ENCODE data around the gene C4orf51.
"Not testable (repeated sequence)": the region's sequence is repeated elsewhere in the genome, so short reads cannot be mapped to it uniquely, and the experiment has no call there.

The C4orf51 gene

GRCh38 chr4:145679991-145680455 lies at the start of gene C4orf51:
TSS of gene C4orf51 (plus strand) at chr4:145680146. CDS start at chr4:145680204, 58 bp downstream.
- H3K9ac ChIP-seq (ENCODE audit: low read length in 5 of 5): peak within 1 kb of the TSS in 1 of 5 donors; percentile 35
- H3K4me3 ChIP-seq (ENCODE audit: low read depth in 1 of 5, low read length in 5 of 5): peak within 1 kb of the TSS in 2 of 5 donors; percentile 4 to 20
- H3K36me3 ChIP-seq (ENCODE audit: control insufficient read depth in 5 of 5, insufficient read depth in 5 of 5, low read length in 5 of 5): no peaks in the 10 kb centered on the region
- H3K27ac ChIP-seq (ENCODE audit: low read depth, low read length): peak within 1 kb of the TSS; percentile 49
- peaks cover 0 to 21% (median 14%) of the 10 kb centered on the region in 5 donors for H3K4me1 ChIP-seq (ENCODE audit: control insufficient read depth in 5 of 5, insufficient read depth in 5 of 5, low read length in 5 of 5)
- H3K27me3 ChIP-seq (ENCODE audit: control insufficient read depth in 5 of 5, insufficient read depth in 4 of 5, low read length in 5 of 5): no peaks in the 10 kb centered on the region
- peaks cover 0 to 10% (median 2%) of the 10 kb centered on the region in 5 donors for H3K9me3 ChIP-seq (ENCODE audit: control insufficient read depth in 5 of 5, low read length in 5 of 5)

- H3K27me3 ChIP-seq (ENCODE audit: control insufficient read depth in 5 of 5, insufficient read depth in 4 of 5, low read length in 5 of 5): no peaks in the 10 kb centered on the region
- no peak overlapping the region for H3K4me3 ChIP-seq (ENCODE audit: low read depth in 1 of 5, low read length in 5 of 5)
Observed at GRCh38 chr4:145635117-145635516, 44.8 kb upstream of the C4orf51 start.

GRCh38 chr4:145635630-145636029 lies 44.3 kb upstream of the C4orf51 start:
- H3K27ac ChIP-seq (ENCODE audit: low read depth, low read length): no peak overlapping the region
- H3K9me3 ChIP-seq (ENCODE audit: control insufficient read depth in 5 of 5, low read length in 5 of 5): no peaks in the 10 kb centered on the region
- H3K4me3 ChIP-seq (ENCODE audit: low read depth in 1 of 5, low read length in 5 of 5): no peak overlapping the region
- H3K9ac ChIP-seq (ENCODE audit: low read length in 5 of 5): no peak overlapping the region
- no peaks in the 10 kb centered on the region for H3K27me3 ChIP-seq (ENCODE audit: control insufficient read depth in 5 of 5, insufficient read depth in 4 of 5, low read length in 5 of 5)
- H3K4me1 ChIP-seq (ENCODE audit: control insufficient read depth in 5 of 5, insufficient read depth in 5 of 5, low read length in 5 of 5): no peaks in the 10 kb centered on the region
- peaks cover 0 to 13% (median 5%) of the 10 kb centered on the region in 5 donors for H3K36me3 ChIP-seq (ENCODE audit: control insufficient read depth in 5 of 5, insufficient read depth in 5 of 5, low read length in 5 of 5)

More at GRCh38 chr4:145635117-145635516, 44.8 kb upstream of the C4orf51 start:
- peaks cover 0 to 13% (median 5%) of the 10 kb centered on the region in 5 donors for H3K36me3 ChIP-seq (ENCODE audit: control insufficient read depth in 5 of 5, insufficient read depth in 5 of 5, low read length in 5 of 5)
- H3K4me1 ChIP-seq (ENCODE audit: control insufficient read depth in 5 of 5, insufficient read depth in 5 of 5, low read length in 5 of 5): no peaks in the 10 kb centered on the region
- no peaks in the 10 kb centered on the region for H3K9me3 ChIP-seq (ENCODE audit: control insufficient read depth in 5 of 5, low read length in 5 of 5)
- H3K27ac ChIP-seq (ENCODE audit: low read depth, low read length): no peak overlapping the region
- no peak overlapping the region for H3K9ac ChIP-seq (ENCODE audit: low read length in 5 of 5)

- Histone ChIP-seq H3K9ac (ENCODE audit: low read length in 5 of 5) (no peak overlapping the region), H3K4me1 (ENCODE audit: control insufficient read depth in 5 of 5, insufficient read depth in 5 of 5, low read length in 5 of 5) (no peaks in the 10 kb centered on the region), H3K27ac (ENCODE audit: low read depth, low read length) (no peak overlapping the region), H3K4me3 (ENCODE audit: low read depth in 1 of 5, low read length in 5 of 5) (no peak overlapping the region), H3K9me3 (ENCODE audit: control insufficient read depth in 5 of 5, low read length in 5 of 5) (no peaks in the 10 kb centered on the region), H3K36me3 (ENCODE audit: control insufficient read depth in 5 of 5, insufficient read depth in 5 of 5, low read length in 5 of 5) (peaks cover 4 to 18% (median 9%) of the 10 kb centered on the region in 5 donors), H3K27me3 (ENCODE audit: control insufficient read depth in 5 of 5, insufficient read depth in 4 of 5, low read length in 5 of 5) (no peaks in the 10 kb centered on the region)
Observed at GRCh38 chr4:145639186-145639698, 40.7 kb upstream of the C4orf51 start.

- not testable (repeated sequence) for H3K4me3 ChIP-seq (ENCODE audit: low read depth in 1 of 5, low read length in 5 of 5); H3K9me3 ChIP-seq (ENCODE audit: control insufficient read depth in 5 of 5, low read length in 5 of 5); H3K4me1 ChIP-seq (ENCODE audit: control insufficient read depth in 5 of 5, insufficient read depth in 5 of 5, low read length in 5 of 5); H3K27me3 ChIP-seq (ENCODE audit: control insufficient read depth in 5 of 5, insufficient read depth in 4 of 5, low read length in 5 of 5); H3K27ac ChIP-seq (ENCODE audit: low read depth, low read length); H3K9ac ChIP-seq (ENCODE audit: low read length in 5 of 5)
- peaks cover 3 to 19% (median 9%) of the 10 kb centered on the region in 5 donors for H3K36me3 ChIP-seq (ENCODE audit: control insufficient read depth in 5 of 5, insufficient read depth in 5 of 5, low read length in 5 of 5)
Observed at GRCh38 chr4:145640236-145640635, 39.7 kb upstream of the C4orf51 start.

- no peak overlapping the region for H3K4me3 ChIP-seq (ENCODE audit: low read depth in 1 of 5, low read length in 5 of 5)
- H3K4me1 ChIP-seq (ENCODE audit: control insufficient read depth in 5 of 5, insufficient read depth in 5 of 5, low read length in 5 of 5): no peaks in the 10 kb centered on the region
- H3K9me3 ChIP-seq (ENCODE audit: control insufficient read depth in 5 of 5, low read length in 5 of 5): no peaks in the 10 kb centered on the region
- peaks cover 3 to 34% (median 16%) of the 10 kb centered on the region in 5 donors for H3K36me3 ChIP-seq (ENCODE audit: control insufficient read depth in 5 of 5, insufficient read depth in 5 of 5, low read length in 5 of 5)
- no peak overlapping the region for H3K9ac ChIP-seq (ENCODE audit: low read length in 5 of 5)
- no peak overlapping the region for H3K27ac ChIP-seq (ENCODE audit: low read depth, low read length)
- H3K27me3 ChIP-seq (ENCODE audit: control insufficient read depth in 5 of 5, insufficient read depth in 4 of 5, low read length in 5 of 5): no peaks in the 10 kb centered on the region
Observed at GRCh38 chr4:145643295-145643694, 36.7 kb upstream of the C4orf51 start.

- Histone ChIP-seq H3K4me1 (ENCODE audit: control insufficient read depth in 5 of 5, insufficient read depth in 5 of 5, low read length in 5 of 5) (no peaks in the 10 kb centered on the region), H3K27me3 (ENCODE audit: control insufficient read depth in 5 of 5, insufficient read depth in 4 of 5, low read length in 5 of 5) (no peaks in the 10 kb centered on the region), H3K27ac (ENCODE audit: low read depth, low read length) (no peak overlapping the region), H3K4me3 (ENCODE audit: low read depth in 1 of 5, low read length in 5 of 5) (no peak overlapping the region), H3K9ac (ENCODE audit: low read length in 5 of 5) (no peak overlapping the region), H3K36me3 (ENCODE audit: control insufficient read depth in 5 of 5, insufficient read depth in 5 of 5, low read length in 5 of 5) (peaks cover 5 to 30% (median 16%) of the 10 kb centered on the region in 5 donors), H3K9me3 (ENCODE audit: control insufficient read depth in 5 of 5, low read length in 5 of 5) (no peaks in the 10 kb centered on the region)
Observed at GRCh38 chr4:145644699-145645098, 35.2 kb upstream of the C4orf51 start.

GRCh38 chr4:145656156-145656555 lies 23.8 kb upstream of the C4orf51 start:
- no peak overlapping the region for H3K4me3 ChIP-seq (ENCODE audit: low read depth in 1 of 5, low read length in 5 of 5)
- no peak overlapping the region for H3K27ac ChIP-seq (ENCODE audit: low read depth, low read length)
- no peaks in the 10 kb centered on the region for H3K27me3 ChIP-seq (ENCODE audit: control insufficient read depth in 5 of 5, insufficient read depth in 4 of 5, low read length in 5 of 5)
- H3K36me3 ChIP-seq (ENCODE audit: control insufficient read depth in 5 of 5, insufficient read depth in 5 of 5, low read length in 5 of 5): peaks cover 23 to 47% (median 31%) of the 10 kb centered on the region in 5 donors
- peaks cover 0 to 4% (median 0%) of the 10 kb centered on the region in 5 donors for H3K9me3 ChIP-seq (ENCODE audit: control insufficient read depth in 5 of 5, low read length in 5 of 5)
- H3K4me1 ChIP-seq (ENCODE audit: control insufficient read depth in 5 of 5, insufficient read depth in 5 of 5, low read length in 5 of 5): no peaks in the 10 kb centered on the region
- H3K9ac ChIP-seq (ENCODE audit: low read length in 5 of 5): no peak overlapping the region

GRCh38 chr4:145660064-145660463 lies 19.9 kb upstream of the C4orf51 start:
- Histone ChIP-seq H3K27me3 (ENCODE audit: control insufficient read depth in 5 of 5, insufficient read depth in 4 of 5, low read length in 5 of 5) (peaks cover 0 to 2% (median 0%) of the 10 kb centered on the region in 5 donors), H3K4me3 (ENCODE audit: low read depth in 1 of 5, low read length in 5 of 5) (no peak overlapping the region), H3K36me3 (ENCODE audit: control insufficient read depth in 5 of 5, insufficient read depth in 5 of 5, low read length in 5 of 5) (peaks cover 6 to 25% (median 12%) of the 10 kb centered on the region in 5 donors), H3K4me1 (ENCODE audit: control insufficient read depth in 5 of 5, insufficient read depth in 5 of 5, low read length in 5 of 5) (peaks cover 0 to 12% (median 3%) of the 10 kb centered on the region in 5 donors), H3K9ac (ENCODE audit: low read length in 5 of 5) (no peak overlapping the region), H3K27ac (ENCODE audit: low read depth, low read length) (no peak overlapping the region), H3K9me3 (ENCODE audit: control insufficient read depth in 5 of 5, low read length in 5 of 5) (peaks cover 0 to 4% (median 3%) of the 10 kb centered on the region in 5 donors)

- H3K9ac ChIP-seq (ENCODE audit: low read length in 5 of 5): peak overlapping the region in 2 of 5 donors; percentile 43 to 90
- H3K9me3 ChIP-seq (ENCODE audit: control insufficient read depth in 5 of 5, low read length in 5 of 5): peaks cover 0 to 3% (median 0%) of the 10 kb centered on the region in 5 donors
- H3K4me3 ChIP-seq (ENCODE audit: low read depth in 1 of 5, low read length in 5 of 5): no peak overlapping the region
- H3K4me1 ChIP-seq (ENCODE audit: control insufficient read depth in 5 of 5, insufficient read depth in 5 of 5, low read length in 5 of 5): peaks cover 0 to 12% (median 3%) of the 10 kb centered on the region in 5 donors
- peaks cover 0 to 2% (median 0%) of the 10 kb centered on the region in 5 donors for H3K27me3 ChIP-seq (ENCODE audit: control insufficient read depth in 5 of 5, insufficient read depth in 4 of 5, low read length in 5 of 5)
- peak overlapping the region; percentile 1 for H3K27ac ChIP-seq (ENCODE audit: low read depth, low read length)
- H3K36me3 ChIP-seq (ENCODE audit: control insufficient read depth in 5 of 5, insufficient read depth in 5 of 5, low read length in 5 of 5): peaks cover 0 to 7% (median 0%) of the 10 kb centered on the region in 5 donors
Observed at GRCh38 chr4:145663194-145663593, 16.8 kb upstream of the C4orf51 start.
